A549 (cell line): ENCODE results near the gene AKIP1. TPM values are rescaled to one million over a fixed set of nuclear protein-coding genes. Genes with fewer than 3 reads are reported as not detected.
"Not testable (repeated sequence)": the region's sequence is repeated elsewhere in the genome, so short reads cannot be mapped to it uniquely, and the experiment has no call there.

Source experiments
- ATAC-seq, 2 experiments: fragments of 200-7000 bp in 1 of 2; fragments of >200 bp in 1 of 2; cut with Nextera tagmentation in 1 of 2; cut with Tn5 transposase in 1 of 2; 3 replicates each; pipeline versions ENCODE4 v1.8.0 to v1.9.1; 2018 to 2020; ENCODE audit warnings: mild to moderate bottlenecking in 1 of 2, moderate library complexity in 1 of 2
- CTCF ChIA-PET: fragments of 300-600 bp; sonication (Branson Sonifier 250); formaldehyde crosslinking; extraction: SDS; loops from one replicate; lab custom pipeline; 2021; ENCODE audit warnings: antibody characterized with exemption, inconsistent platforms; lab: Yijun Ruan, JAX
- POLR2A ChIA-PET: fragments of 350-600 bp; formaldehyde crosslinking; extraction: SDS; loops from one replicate; lab custom pipeline; 2021; ENCODE audit warnings: antibody characterized with exemption, inconsistent platforms; lab: Yijun Ruan, JAX
- DNase-seq, 2 experiments: peaks; one replicate each; pipeline versions ENCODE4 v3.0.0 to v3.0.0-alpha.2; 2011 to 2016; ENCODE audit warnings: low read depth in 1 of 2, low spot score in 1 of 2
- FAIRE-seq: peaks from 2 replicates; lab custom pipeline; 2011; peaks lifted over from hg19 to GRCh38; lab: Jason Lieb, UNC
- H3K27ac ChIP-seq, 2 experiments: fragments of >200 bp; sonication (Bioruptor Twin); formaldehyde crosslinking; 3 replicates each; pipeline ENCODE4 v1.5.1; 2016 to 2017
- H3K4me1 ChIP-seq: fragments of >200 bp; sonication (Bioruptor Twin); formaldehyde crosslinking; 3 replicates; pipeline ENCODE4 v1.6.1; 2016
- H3K4me2 ChIP-seq: fragments of >200 bp; sonication (Bioruptor Twin); formaldehyde crosslinking; 3 replicates; pipeline ENCODE4 v1.6.1; 2016
- H3K4me3 ChIP-seq: fragments of >200 bp; sonication (Bioruptor Twin); formaldehyde crosslinking; 3 replicates; pipeline ENCODE4 v1.5.1; 2016
- H3K9me3 ChIP-seq: fragments of >200 bp; sonication (Bioruptor Twin); formaldehyde crosslinking; 3 replicates; pipeline ENCODE4 v1.6.1; 2016
- ATOH8 ChIP-seq: fragments of 250-450 bp; sonication (Bioruptor Pico); IDR thresholded peaks from 2 replicates; pipeline ENCODE4 v1.5.0; 2020; ENCODE audit warnings: low read depth, mild to moderate bottlenecking, moderate library complexity
- BHLHE40 ChIP-seq: IDR thresholded peaks from 2 replicates; pipeline ENCODE4 v1.6.1; 2012; ENCODE audit warnings: low read depth, low read length, inconsistent platforms
- CBX8 ChIP-seq: fragments of 200-600 bp; sonication (generic); IDR thresholded peaks from 2 replicates; pipeline ENCODE4 v1.6.1; 2016
- CTCF ChIP-seq: fragments of >200 bp; sonication (Bioruptor Twin); formaldehyde crosslinking; IDR thresholded peaks from 3 replicates; pipeline ENCODE4 v1.5.1; 2016
- E2F6 ChIP-seq: IDR thresholded peaks from 2 replicates; pipeline ENCODE4 v1.6.1; 2012; ENCODE audit warnings: low read depth, borderline replicate concordance
- EHF ChIP-seq: fragments of 250-450 bp; sonication (Bioruptor Pico); IDR thresholded peaks from 2 replicates; pipeline ENCODE4 v1.5.0; 2020; ENCODE audit warnings: mild to moderate bottlenecking
- ESRRA ChIP-seq: fragments of 150-350 bp; IDR thresholded peaks from 2 replicates; pipeline ENCODE4 v1.6.1; 2014; ENCODE audit warnings: mild to moderate bottlenecking, low read length, borderline replicate concordance
- FOSL2 ChIP-seq, 2 experiments: fragments of 450-650 bp in 1 of 2; fragments of >200 bp in 1 of 2; sonication (Bioruptor Twin) in 1 of 2; formaldehyde crosslinking; IDR thresholded peaks; 2 replicates each; pipeline versions ENCODE4 v1.5.0 to v1.6.1; 2016 to 2020; ENCODE audit warnings: mild to moderate bottlenecking in 1 of 2, moderate library complexity in 1 of 2
- HDAC2 ChIP-seq: fragments of 200-600 bp; sonication (generic); IDR thresholded peaks from 2 replicates; pipeline ENCODE4 v1.6.1; 2016
- HES2 ChIP-seq: fragments of >200 bp; sonication (Bioruptor Twin); formaldehyde crosslinking; IDR thresholded peaks from 2 replicates; pipeline ENCODE4 v1.6.1; 2016
- HOXA7 ChIP-seq: fragments of 250-450 bp; sonication (Bioruptor Pico); IDR thresholded peaks from 2 replicates; pipeline ENCODE4 v1.5.0; 2020; ENCODE audit warnings: mild to moderate bottlenecking, moderate library complexity
- HOXB13 ChIP-seq: fragments of 250-450 bp; sonication (Bioruptor Pico); IDR thresholded peaks from 2 replicates; pipeline ENCODE4 v1.5.0; 2020; ENCODE audit warnings: low read depth, mild to moderate bottlenecking, moderate library complexity
- HOXB5 ChIP-seq: fragments of 250-450 bp; sonication (Bioruptor Pico); IDR thresholded peaks from 2 replicates; pipeline ENCODE4 v1.5.0; 2020; ENCODE audit warnings: mild to moderate bottlenecking, moderate library complexity
- JUN ChIP-seq, 2 experiments: fragments of >200 bp; sonication (Bioruptor Twin); formaldehyde crosslinking; IDR thresholded peaks; 2 replicates in 1 of 2; 3 replicates in 1 of 2; pipeline ENCODE4 v1.6.1; 2016 to 2017
- JUNB ChIP-seq: fragments of >200 bp; sonication (Bioruptor Twin); formaldehyde crosslinking; IDR thresholded peaks from 2 replicates; pipeline ENCODE4 v1.6.1; 2016
- KDM1A ChIP-seq: fragments of 200-600 bp; sonication (generic); IDR thresholded peaks from 2 replicates; pipeline ENCODE4 v1.6.1; 2016; ENCODE audit warnings: low read depth, mild to moderate bottlenecking
- MAZ ChIP-seq: fragments of 150-350 bp; IDR thresholded peaks from 2 replicates; pipeline ENCODE4 v1.6.1; 2014; ENCODE audit warnings: antibody characterized with exemption, low read depth, low read length, borderline replicate concordance
- POLR2AphosphoS2 ChIP-seq: conservative IDR thresholded peaks from 2 replicates; pipeline ENCODE4 v1.6.1; 2012; ENCODE audit warnings: low read length, improper control_type of control experiment, inconsistent platforms
- REST ChIP-seq: fragments of 200-600 bp; sonication (generic); IDR thresholded peaks from 2 replicates; pipeline ENCODE4 v1.6.1; 2016; ENCODE audit warnings: antibody characterized with exemption, mild to moderate bottlenecking, moderate library complexity
- RFX5 ChIP-seq: fragments of 450-650 bp; IDR thresholded peaks from 2 replicates; pipeline ENCODE4 v1.7.1; 2014; ENCODE audit warnings: antibody characterized with exemption, mild to moderate bottlenecking, moderate library complexity
- SMC3 ChIP-seq: fragments of >200 bp; sonication (Bioruptor Twin); formaldehyde crosslinking; IDR thresholded peaks from 3 replicates; pipeline ENCODE4 v1.6.1; 2018; ENCODE audit warnings: inconsistent platforms
- TP53 ChIP-seq: fragments of 250-450 bp; sonication (Bioruptor Pico); IDR thresholded peaks from 2 replicates; pipeline ENCODE4 v1.5.0; 2021; ENCODE audit warnings: mild to moderate bottlenecking, moderate library complexity
- USF2 ChIP-seq: fragments of 450-650 bp; IDR thresholded peaks from 2 replicates; pipeline ENCODE4 v1.6.1; 2014; ENCODE audit warnings: antibody characterized with exemption
- ZNF302 ChIP-seq: fragments of 250-450 bp; sonication (Bioruptor Pico); IDR thresholded peaks from 2 replicates; pipeline ENCODE4 v1.9.0; 2021; ENCODE audit warnings: inconsistent platforms, mild to moderate bottlenecking, moderate library complexity
- ZSCAN20 ChIP-seq: fragments of 250-450 bp; sonication (Bioruptor Pico); IDR thresholded peaks from 2 replicates; pipeline ENCODE4 v1.8.0; 2022; ENCODE audit warnings: mild to moderate bottlenecking, moderate library complexity
- whole genome bisulfite sequencing: methylation state at CpG from one replicate; pipeline ENCODE4 v1.1.6; 2017; ENCODE audit errors: missing lambda C conversion rate; 5-methylcytosine and 5-hydroxymethylcytosine counted together
- polyA plus RNA-seq, 4 experiments: library from polyadenylated mRNA; depleted of rRNA in 3 of 4; stranded (reverse); fragments of >200 nt; fragmentation: RNase III in 1 of 4; extraction: RNeasy Plus Mini Kit Qiagen cat#74134 plus additional on column Dnase treatment in 1 of 4; gene quantifications; 2 replicates in 3 of 4; 3 replicates in 1 of 4; pipeline ENCODE4 v1.2.3, GENCODE V29; 2011 to 2017

Gene AKIP1
- polyA plus RNA-seq, 2 of the 4 experiments (the other 2 are of a cell fraction), result 57.7 to 66.7 TPM

- no peak overlapping the region for H3K27ac ChIP-seq
- CTCF ChIA-PET, result no interaction called here
- no peaks in the 10 kb centered on the region; the same call in 2 of the 3 replicates for H3K9me3 ChIP-seq
- DNase-seq (no peak), ATAC-seq (no peak), FAIRE-seq (no peak)
- no peak for TF ChIP-seq ZNF302 (CRISPR knock-in tag)
- TF ChIP-seq TP53 (CRISPR knock-in tag), result no peak
- TF ChIP-seq POLR2AphosphoS2, result no peak
- TF ChIP-seq MAZ, result no peak
- no peak for TF ChIP-seq JUN (IDR thresholded peaks at IDR 0.05)
- TF ChIP-seq FOSL2 (IDR thresholded peaks at IDR 0.05), result no peak
- TF ChIP-seq FOSL2 (CRISPR knock-in tag; IDR thresholded peaks at IDR 0.05), result no peak
- TF ChIP-seq JUNB, result no peak
- no peak for TF ChIP-seq REST
- no peak for TF ChIP-seq ESRRA
- no peak for TF ChIP-seq E2F6
- no peak for TF ChIP-seq HDAC2
- no peak for TF ChIP-seq EHF (CRISPR knock-in tag)
- no peak for TF ChIP-seq BHLHE40
- no peak for TF ChIP-seq ATOH8 (CRISPR knock-in tag)
- TF ChIP-seq HES2, result no peak
- no peak for TF ChIP-seq ZSCAN20 (CRISPR knock-in tag)
- TF ChIP-seq HOXA7 (CRISPR knock-in tag), result no peak
- no peak for TF ChIP-seq KDM1A
- H3K4me1 ChIP-seq, result peaks cover 5% of the 10 kb centered on the region; the same call in 1 of the 3 replicates
- POLR2A ChIA-PET, result no interaction called here
- no peak overlapping the region for H3K4me3 ChIP-seq
- H3K4me2 ChIP-seq, result no peak overlapping the region
- 61% methylated on average over 2 of the region's 2 CpGs for WGBS
These were observed 24.7 kb upstream of the AKIP1 start for GRCh38 chr11:8886322-8886721.

- ATAC-seq, POLR2A ChIA-PET, DNase-seq, H3K4me2 ChIP-seq, H3K4me1 ChIP-seq, FAIRE-seq, H3K27ac ChIP-seq, H3K4me3 ChIP-seq, H3K9me3 ChIP-seq, CTCF ChIA-PET: not testable (repeated sequence)
- 53% methylated on average over 2 of the region's 2 CpGs for WGBS
These were observed 19.8 kb upstream of the AKIP1 start for GRCh38 chr11:8891185-8891584.

GRCh38 chr11:8899119-8899753, 11.8 kb upstream of the AKIP1 start:
- Histone ChIP-seq H3K4me2 (no peak overlapping the region), H3K9me3 (peaks cover 17% of the 10 kb centered on the region; the same call in 2 of the 3 replicates), H3K4me1 (no peaks in the 10 kb centered on the region), H3K27ac (no peak overlapping the region), H3K4me3 (no peak overlapping the region)
- TF ChIP-seq CTCF (no peak), ATOH8 (CRISPR knock-in tag) (no peak), CBX8 (no peak), SMC3 (no peak), HOXB5 (CRISPR knock-in tag) (no peak), HDAC2 (no peak), USF2 (no peak), HOXB13 (CRISPR knock-in tag) (no peak), KDM1A (no peak), TP53 (CRISPR knock-in tag) (no peak), ZSCAN20 (CRISPR knock-in tag) (no peak), RFX5 (no peak)
- CTCF ChIA-PET, result no interaction called here
- DNase-seq (no peak), FAIRE-seq (no peak), ATAC-seq (no peak)
- POLR2A ChIA-PET, result no interaction called here
